ENCODE data around the gene SLC12A4.

- peak in 1 of 4 donors; percentile 27 for TF ChIP-seq CTCF (IDR thresholded peaks at IDR 0.05)
- no peak for TF ChIP-seq POLR2A (IDR thresholded peaks at IDR 0.05)
Observed at GRCh38 chr16:67907397-67908180, 60.8 kb downstream of the SLC12A4 start.

All from right lobe of liver (tissue), 4 donors.